GM18520 (cell line): ENCODE data around the gene ATG3.
"Not testable (repeated sequence)": the region's sequence is repeated elsewhere in the genome, so short reads cannot be mapped to it uniquely, and the experiment has no call there.

ENCODE experiments used
- ATAC-seq: cut with Tn5 transposase; IDR thresholded peaks from one replicate; pipeline ENCODE4 v1.9.1; 2021; ENCODE audit not compliant: unreplicated experiment

The ATG3 gene

DNA sequence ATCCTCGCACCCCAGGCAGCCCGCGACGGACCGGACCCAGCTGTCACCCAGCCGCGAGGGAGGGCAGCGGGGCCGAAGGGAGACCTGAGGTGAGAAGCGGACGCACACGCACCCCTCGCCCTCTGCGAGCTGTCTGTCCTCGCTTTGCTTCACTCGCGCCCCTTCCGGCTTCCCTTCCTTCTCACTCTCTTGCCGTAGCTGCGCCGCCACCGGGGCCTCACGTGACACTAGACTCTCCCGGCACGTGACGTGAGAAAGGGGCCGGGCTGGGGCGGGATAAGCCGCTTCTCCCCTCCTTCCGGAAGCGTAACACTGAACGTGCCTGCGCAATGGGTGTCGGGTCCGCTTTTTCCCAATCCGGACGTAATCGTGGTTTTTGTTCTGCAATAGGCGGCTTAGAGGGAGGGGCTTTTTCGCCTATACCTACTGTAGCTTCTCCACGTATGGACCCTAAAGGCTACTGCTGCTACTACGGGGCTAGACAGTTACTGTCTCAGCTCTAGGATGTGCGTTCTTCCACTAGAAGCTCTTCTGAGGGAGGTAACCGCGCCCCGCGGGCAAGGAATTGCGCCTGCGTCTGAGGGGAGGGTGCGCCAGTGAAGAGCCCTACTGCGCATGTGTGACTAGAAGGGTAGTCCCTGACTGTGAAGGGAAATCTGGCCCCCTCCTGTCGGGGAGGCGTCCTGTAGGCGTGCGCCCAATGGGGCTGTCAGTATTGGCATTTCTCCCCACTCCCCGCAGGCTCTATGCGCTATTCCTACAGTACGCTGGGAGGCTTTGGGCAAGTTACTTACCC lies at the start of gene ATG3, which contains the start of gene SLC35A5:
Gene ATG3, minus strand, starts transcription at position 229 of the 796 bp plus-strand sequence. CDS start 434 bp downstream, outside the sequence.
Gene SLC35A5, plus strand, starts transcription at position 312 of the 796 bp plus-strand sequence. CDS start 1,359 bp downstream, outside the sequence.
- ATAC-seq, result peak; percentile 64

DNA sequence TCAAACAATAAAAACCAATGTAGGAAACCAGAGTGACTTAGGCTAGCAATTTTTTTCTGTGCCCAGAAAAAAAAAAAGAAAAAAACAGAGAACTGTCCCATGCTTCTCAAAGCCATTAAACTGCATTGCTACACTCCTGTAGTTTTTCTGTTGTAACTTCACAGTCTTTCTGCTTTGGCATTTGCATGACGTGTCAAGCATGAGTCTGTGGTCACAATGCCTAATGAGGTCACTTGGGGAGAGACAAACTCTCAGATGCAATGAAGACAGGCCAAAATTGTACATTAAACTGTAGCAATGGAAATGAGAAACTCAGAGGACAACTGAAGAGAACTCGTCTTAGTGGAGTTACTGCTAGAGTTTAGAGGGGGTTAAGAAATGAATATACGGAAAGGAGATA lies 48.4 kb upstream of the ATG3 start:
- no peak for ATAC-seq

DNA sequence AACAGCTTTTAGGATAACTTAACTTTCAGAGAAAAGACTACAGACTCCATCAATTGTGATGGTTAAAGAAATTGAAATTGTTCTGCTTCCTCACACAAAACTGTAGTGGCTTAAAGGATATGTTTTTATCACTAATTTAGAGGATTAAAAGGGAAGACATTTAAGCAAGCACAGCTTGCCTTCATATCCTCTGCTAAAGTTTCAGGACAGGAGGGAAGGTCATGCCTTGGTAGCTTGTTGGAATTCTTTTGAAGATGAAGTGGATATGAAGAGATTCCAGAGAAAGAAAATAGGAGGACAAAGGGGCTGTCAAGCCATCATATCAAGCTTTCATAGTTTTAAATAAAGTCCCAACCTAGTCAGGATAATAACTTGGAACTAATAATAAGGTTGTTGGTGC lies 46.1 kb upstream of the ATG3 start:
- no peak for ATAC-seq

DNA sequence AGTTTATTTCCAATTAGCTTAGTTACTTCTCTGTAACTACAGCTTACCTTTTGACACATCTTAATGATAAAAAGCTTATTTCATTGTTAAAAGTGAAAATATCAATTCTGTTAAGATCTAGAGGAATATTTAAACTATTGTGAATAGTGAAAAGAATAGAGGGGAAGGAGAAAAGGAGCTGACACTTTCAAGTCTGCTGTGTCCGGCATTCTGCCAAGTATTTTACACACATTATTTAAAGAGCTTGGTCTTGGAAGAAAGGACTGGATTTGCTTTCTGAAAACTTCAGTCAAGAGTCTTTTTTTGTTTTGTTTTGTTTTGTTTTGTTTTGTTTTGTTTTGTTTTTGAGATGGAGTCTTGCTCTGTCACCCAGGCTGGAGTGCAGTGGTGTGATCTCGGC lies 44.3 kb upstream of the ATG3 start:
- ATAC-seq, result no peak

DNA sequence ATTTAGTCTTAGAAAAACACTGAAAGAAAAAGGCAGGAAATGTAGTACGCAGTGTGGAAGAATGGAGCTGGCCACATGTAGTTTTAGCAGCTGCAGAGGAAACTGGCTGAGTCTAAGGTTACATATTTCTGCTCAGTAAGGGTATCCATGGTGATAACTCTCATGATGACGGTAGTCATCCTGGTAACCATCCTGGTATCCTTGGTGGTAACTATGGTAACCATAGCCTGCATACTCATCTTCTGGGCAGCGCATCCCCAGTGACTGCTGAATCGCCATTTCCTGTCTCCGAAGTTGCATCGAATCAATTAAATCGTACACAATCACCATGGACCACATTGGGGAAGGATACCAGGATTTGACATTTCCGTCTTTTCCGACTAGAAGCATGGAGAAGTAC lies 43.5 kb upstream of the ATG3 start:
- no peak for ATAC-seq

DNA sequence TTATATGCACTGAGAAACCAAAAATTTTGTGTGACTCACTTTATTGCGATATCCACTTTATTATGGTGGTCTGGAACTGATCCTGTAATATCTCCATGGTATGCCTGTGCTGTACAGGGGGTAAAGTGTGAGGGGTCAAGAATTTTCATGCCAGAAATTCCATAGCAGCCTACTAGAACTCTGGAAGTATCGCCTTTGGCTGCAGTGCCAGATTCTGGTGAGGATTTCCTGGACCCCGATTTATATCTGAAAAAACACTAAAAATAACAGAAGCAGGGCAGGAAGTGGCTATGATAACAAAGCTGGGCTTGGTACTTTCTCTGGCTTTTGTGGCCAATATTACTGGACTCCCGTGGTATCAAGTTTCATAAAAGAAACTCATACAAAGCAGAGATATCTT lies 42.8 kb upstream of the ATG3 start:
- no peak for ATAC-seq

DNA sequence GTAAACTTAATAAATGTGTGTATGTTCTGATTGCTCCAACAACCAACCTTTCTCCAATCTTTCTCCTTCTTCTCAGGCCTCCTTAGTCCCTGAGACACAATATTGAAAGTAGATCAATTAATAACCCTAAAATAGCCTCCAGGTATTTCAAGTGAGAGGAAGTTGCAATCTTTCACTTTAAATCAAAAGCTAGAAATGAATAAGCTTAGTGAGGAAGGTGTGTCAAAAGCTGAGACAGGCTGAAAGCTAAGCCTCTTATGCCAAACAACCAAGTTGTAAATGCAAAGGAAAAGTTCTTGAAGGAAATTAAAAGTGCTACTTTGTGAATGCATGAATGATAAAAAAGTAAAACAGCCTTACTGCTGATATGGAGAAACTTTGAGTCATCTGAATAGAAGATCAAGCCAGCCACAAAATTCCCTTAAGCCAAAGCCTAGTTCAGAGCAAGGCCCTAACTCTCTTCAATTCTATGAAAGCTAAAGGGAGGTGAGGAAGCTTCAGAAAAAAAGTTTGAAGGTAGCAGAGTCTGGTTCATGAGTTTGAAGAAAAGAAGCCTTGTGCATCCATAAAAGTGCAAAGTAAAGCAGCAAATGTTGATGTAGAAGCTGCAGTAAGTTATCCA lies 40.6 kb upstream of the ATG3 start:
- peak; percentile 59 for ATAC-seq

DNA sequence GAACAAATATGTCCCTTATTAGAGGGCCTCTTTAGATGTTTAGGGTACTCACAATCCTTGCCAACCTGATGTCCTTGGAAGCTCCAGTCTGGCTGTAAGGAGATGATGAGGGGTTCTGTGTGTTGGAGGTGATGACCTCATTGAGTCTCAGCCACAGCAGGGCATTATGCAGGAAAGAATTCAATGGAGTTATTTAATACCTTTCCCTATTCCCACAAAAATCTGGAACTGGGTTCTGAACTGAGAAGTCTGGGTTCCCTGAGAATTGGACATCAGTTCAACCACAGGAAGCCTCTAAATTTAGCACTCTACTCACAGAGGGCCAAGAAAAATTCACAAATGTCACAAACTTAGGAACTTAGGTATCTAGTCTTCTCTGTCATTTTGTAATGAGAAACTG lies 37.0 kb upstream of the ATG3 start:
- ATAC-seq, result no peak

DNA sequence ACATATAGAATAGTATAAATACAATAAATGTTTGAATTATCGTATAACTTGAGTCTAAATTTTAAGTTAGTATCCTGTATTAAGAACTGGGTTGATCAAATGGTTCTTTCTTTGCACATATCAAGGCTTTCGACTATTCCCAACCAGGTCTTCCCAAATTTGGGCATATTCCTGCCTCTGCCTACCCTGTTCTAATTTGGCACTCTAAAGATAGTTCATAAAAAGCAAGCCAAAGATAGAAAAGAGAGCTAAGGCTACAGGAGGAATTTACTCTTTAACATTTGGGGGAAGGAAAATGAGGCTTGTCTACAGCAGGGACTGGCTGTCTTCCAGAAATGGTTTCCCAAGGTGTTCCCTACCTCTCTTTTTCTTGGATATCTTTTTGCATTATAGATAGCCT lies 36.2 kb upstream of the ATG3 start:
- no peak for ATAC-seq

DNA sequence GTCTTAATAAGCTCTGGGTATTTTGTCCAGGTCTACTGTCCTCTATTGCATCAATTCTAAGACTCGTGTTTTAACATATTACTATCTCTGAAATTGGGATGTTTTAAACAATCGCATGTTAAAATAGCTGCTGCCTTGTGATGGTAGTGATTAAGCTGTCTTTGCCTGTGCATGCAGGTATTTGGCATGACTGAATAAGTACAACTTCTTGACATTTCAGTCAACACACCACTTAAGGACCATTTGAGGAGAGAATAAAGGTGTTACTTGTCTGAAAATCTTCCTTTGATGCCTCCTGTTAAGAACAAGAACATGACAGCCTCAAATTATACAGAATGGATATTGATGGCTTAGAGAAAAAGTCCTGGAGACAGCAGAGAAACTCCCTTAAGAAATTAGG lies 33.1 kb upstream of the ATG3 start:
- no peak for ATAC-seq

DNA sequence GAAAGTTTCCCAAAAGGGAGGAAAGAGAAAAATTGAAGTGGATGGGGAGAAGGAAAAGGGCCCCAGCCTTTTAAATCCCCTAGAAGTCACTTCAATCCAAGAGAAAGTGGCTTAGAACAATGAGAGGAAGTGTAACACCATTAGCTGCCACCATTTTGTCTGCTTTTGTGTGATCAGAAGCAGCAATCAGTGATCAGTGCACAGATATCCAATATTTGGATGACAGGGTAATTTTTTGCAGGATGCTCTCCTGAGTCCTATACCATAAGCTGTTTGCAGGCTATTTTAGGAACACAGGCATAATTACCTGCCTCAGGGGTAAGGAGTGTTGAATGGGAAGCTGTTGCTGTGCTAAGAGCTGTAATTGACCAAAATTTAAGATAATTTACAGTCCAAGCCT lies 31.5 kb upstream of the ATG3 start:
- no peak for ATAC-seq

DNA sequence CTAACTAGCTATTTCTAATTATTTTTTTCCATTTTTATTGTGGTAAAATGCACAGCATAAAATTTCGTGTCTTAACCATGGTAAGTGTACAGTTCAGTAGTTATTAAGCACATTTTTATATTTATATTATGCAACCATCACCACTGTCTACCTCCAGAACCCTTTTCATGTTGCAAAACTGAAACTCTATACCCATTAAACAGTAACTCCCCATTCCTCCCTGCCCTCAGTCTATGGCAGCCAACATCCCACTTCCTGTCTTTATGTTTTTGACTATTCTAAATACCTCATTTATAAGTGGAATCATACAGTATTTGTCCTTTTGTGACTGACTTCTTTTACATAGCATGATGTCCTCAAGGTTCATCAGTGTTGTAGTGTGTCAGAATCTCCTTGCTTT lies 25.6 kb upstream of the ATG3 start:
- ATAC-seq, result no peak

DNA sequence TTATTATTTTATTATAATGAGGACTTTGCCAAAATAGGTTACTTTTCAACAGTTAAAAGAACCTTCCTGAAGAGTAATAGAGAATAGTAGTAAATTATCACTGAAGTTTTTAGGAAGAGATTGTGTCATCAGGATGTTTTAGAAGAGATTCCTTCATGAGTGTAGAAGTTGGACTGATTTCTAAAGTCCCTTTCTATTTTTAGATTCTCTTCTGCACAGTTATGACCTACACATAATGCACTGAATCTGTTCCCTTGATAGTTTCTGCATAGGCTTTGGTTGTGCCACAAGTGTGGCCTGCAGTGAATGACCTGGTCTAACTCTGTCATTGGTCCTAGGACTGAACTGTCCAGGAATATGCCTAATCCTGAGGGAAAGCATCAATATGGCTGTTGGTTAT lies 24.0 kb upstream of the ATG3 start:
- no peak for ATAC-seq

DNA sequence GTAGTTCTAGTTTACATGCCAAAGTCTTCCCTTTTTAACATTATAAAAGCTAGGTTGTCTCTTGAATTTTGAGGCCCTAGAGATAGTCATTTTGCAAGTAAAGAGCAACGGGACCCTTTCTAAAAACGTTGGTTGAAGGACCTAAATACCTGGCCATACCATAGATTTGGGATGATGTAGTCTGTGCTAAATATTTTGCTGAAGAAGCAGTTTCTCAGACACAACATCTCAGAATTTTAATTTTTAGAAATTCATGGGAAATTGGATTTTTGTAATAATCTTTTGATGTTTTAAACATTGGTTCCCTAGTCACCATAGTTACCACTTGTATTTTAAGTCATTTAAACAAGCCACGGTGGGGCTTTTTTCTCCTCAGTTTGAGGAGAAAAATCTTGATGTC lies 21.3 kb upstream of the ATG3 start:
- ATAC-seq, result no peak

DNA sequence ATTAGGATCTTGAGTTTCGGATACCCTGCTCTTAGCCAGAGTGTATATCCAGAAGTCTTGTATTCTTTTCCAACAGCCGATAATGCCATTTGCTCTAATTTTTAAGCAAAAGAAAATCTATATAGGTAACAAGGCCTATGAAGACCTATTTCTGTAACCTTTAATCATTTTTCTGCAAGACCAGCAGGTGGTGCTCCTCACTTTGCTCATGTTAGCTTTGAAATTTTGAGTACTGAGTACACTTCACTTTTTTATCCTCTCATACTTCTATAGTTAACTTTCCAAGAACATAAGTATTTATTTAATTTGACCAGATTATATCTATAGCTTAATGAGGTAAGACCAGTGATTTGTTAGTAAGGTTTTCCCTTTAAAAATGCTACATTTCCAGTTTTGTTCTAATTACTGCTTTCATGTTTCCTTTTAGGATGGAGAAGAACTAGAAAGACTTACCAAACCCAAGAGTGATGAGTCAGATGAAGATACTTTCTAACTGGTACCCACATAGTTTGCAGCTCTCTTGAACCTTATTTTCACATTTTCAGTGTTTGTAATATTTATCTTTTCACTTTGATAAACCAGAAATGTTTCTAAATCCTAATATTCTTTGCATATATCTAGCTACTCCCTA lies 20.6 kb upstream of the ATG3 start:
- no peak for ATAC-seq

DNA sequence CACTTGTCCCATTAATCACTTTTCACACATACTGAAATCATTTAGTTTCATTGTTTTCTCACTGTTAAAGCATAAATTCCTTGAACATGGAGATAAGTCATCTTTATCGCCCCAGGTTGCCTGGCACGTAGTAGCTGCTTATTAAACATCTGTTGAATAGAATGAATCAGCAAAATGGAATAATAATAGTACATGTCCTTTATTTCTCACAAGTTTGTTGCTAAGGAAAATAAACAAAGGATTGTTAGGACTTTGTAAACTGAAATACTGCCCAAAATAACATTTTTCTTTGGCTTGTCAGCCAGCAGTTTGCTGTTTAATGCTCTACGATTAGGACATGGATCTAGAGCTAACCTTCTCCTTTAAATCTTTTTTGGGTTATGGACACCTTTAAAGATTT lies 17.9 kb upstream of the ATG3 start:
- no peak for ATAC-seq

DNA sequence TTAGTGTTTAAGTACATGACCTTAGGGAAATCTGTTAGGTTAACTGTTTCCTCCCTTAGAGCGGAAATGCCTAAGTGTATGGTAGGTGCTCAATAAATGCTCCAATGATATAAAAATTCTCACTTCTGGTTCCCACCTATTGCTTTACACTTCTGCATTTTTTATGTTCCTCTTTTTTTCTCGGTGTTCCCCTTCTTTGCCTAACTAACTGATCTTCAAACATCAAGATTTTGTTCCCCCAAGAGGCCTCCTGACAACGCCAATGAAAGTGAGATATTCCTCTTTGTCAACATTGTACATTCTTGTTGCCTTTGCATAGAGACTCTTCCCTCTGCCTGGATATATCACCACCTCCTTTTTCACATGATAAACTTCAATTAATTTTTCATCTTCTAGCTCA lies 17.5 kb upstream of the ATG3 start:
- no peak for ATAC-seq

DNA sequence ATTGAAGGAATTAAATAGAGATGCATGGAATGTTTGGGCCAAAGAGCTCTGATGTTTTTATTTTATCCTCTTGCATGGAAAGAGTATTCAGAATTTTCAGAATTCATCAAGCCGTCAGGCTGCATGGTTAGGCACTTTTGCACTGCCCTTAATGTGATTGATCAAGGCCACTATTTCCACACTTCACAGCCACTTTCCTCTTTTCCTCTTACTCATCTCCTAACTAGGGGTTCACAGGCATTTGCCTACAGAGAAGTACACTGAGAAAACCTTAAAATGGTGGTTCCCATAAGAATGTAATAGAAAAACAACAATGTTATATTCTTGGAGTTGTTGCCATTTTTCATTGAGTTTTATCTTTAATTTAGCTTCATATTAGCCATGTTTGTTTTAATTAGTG lies 10.9 kb upstream of the ATG3 start:
- ATAC-seq, result no peak

DNA sequence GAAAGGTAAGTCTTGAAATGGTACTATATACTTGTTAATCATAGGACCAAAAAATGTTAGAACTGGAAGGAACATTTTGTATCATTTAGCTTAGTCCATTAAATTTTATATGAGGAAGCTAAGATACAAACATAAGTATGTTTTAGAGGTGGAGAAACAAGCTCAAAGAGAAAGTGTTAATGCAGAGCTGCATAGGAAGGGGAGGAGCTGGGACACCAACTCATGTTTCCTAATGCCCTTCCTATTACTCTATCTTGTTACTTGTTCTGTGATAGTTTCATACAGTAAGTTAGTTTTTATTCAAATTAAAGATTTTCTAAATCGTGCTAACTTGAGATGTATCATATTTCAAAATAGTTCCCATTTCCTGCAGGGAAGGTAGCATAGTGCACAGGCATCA lies 7.5 kb upstream of the ATG3 start:
- no peak for ATAC-seq

DNA sequence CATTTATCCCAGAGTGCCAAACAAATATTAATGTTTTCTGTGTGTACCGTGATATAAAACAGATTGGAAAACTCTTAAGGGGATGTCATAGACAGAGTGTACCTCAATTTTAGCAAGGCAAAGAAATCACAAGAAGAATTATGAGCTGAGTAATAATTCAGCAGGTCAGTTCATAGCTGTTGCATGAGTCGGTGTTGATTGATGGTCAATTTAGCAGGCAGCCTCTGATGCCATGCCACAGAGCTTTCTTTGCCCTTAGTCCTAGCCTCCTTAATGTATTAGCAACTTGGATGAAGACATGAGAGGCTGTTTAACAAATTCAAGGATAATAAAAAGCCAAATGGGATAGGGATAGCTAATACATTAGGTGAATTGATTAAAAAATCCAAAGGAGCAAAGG lies 6.9 kb upstream of the ATG3 start:
- no peak for ATAC-seq

DNA sequence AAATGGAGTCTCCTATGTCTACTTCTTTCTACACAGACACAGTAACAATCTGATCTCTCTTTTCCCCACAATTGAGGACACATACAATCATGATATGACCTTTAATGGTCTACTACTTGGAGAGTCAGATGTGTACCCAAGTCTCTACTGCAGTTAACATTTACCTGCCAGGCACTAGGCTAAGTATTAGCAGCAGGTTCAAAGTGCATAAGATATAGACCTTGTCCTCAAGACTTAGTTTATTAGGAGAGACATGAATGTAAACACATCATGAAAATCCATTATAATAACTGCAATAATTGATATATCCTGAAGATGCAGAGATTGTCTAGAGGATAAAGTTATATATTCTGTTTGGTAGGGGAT lies 3.2 kb upstream of the ATG3 start:
- ATAC-seq, result no peak

DNA sequence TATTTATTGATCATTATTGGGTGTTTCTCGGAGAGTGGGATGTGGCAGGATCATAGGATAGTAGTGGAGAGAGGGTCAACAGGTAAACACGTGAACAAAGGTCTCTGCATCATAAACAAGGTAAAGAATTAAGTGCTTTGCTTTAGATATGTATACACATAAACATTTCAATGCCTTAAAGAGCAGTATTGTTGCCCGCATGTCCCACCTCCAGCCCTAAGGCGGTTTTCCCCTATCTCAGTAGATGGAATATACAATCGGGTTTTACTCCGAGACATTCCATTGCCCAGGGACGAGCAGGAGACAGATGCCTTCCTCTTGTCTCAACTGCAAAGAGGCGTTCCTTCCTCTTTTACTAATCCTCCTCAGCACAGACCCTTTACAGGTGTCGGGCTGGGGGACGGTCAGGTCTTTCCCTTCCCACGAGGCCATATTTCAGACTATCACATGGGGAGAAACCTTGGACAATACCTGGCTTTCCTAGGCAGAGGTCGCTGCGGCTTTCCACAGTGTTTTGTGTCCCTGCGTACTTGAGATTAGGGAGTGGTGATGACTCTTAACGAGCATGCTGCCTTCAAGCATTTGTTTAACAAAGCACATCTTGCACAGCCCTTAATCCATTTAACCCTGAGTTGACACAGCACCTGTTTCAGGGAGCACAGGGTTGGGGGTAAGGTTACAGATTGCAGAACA lies 2.6 kb upstream of the ATG3 start:
- ATAC-seq, result not testable (repeated sequence)
